Middle frontal gyrus (tissue), 1 donor: Measurements from ENCODE around the gene GART.
"Not testable (repeated sequence)": the region's sequence is repeated elsewhere in the genome, so short reads cannot be mapped to it uniquely, and the experiment has no call there.

Experiments used
- DNase-seq: peaks from one replicate; pipeline ENCODE4 v3.0.0-alpha.2; 2015; ENCODE audit warnings: low spot score; ENCODE audit errors: extremely low spot score

GART gene

GRCh38 chr21:33473344-33473743 is 68.6 kb downstream of the GART start:
- DNase-seq, result no peak

GRCh38 chr21:33470701-33471100 is 71.2 kb downstream of the GART start:
- DNase-seq, result no peak

- DNase-seq, result not testable (repeated sequence)
Measured at GRCh38 chr21:33469183-33469582, 72.7 kb downstream of the GART start.

DNA sequence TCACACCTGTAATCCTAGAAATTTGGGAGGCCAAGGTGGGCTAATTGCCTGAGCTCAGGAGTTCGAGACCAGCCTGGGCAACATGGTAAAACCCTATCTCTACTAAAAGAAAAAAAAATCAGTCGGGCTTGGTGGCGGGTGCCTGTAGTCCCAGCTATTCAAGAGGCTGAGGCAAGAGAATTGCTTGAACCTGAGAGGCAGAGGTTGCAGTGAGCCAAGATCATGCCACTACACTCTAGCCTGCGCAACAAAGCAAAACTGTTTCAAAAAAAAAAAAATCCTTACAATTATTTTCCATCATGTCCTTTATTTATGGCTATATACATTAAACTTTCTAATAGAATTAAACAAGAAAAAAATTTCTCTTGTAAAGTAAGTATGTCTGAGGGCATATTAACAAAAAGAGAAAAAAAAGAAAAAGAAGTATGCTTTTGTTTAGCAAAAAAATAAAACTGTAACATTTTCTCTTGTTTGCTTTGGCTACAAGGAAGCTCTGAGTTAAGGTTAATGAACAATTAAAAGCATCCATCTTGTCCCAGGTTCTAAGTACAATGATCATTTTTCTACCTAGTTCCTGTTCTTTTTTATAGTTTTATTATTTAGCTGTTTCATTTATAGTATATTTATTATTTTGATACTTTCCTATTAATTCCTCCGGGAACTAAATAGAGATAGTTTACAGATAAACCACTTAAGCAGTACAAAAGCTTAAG is 80.2 kb downstream of the GART start:
- DNase-seq, result no peak

GRCh38 chr21:33458861-33459260 is 83.1 kb downstream of the GART start:
- no peak for DNase-seq

GRCh38 chr21:33455686-33456446 is 86.1 kb downstream of the GART start:
- no peak for DNase-seq
